WTC11 (cell line): ENCODE data around the gene ITPRID2. TPM values are rescaled to one million over a fixed set of nuclear protein-coding genes. Genes with fewer than 3 reads are reported as not detected.

Experiments used
- ATAC-seq: fragments of 200-7000 bp; cut with Tn5 transposase; 2 replicates; pipeline ENCODE4 v1.10.0; 2021; ENCODE audit warnings: mild to moderate bottlenecking, moderate library complexity
- CTCF ChIA-PET: fragments of 300-600 bp; sonication (Branson Sonifier 250); formaldehyde crosslinking; loops from one replicate; lab custom pipeline; 2021; ENCODE audit warnings: antibody characterized with exemption; lab: Charles Lee
- POLR2A ChIA-PET: fragments of 350-600 bp; sonication (Branson Sonifier 250); formaldehyde crosslinking; loops from one replicate; lab custom pipeline; 2021; ENCODE audit warnings: antibody characterized with exemption; lab: Charles Lee
- DNase-seq: peaks from one replicate; pipeline ENCODE4 v3.0.0; 2021; ENCODE audit warnings: low spot score
- H3K27ac Mint-ChIP-seq: 2 replicates; pipeline ENCODE4 v1.8.0; 2021; ENCODE audit warnings: mixed read lengths
- H3K27me3 Mint-ChIP-seq: 2 replicates; pipeline ENCODE4 v1.8.0; 2021; ENCODE audit warnings: low read depth, mild to moderate bottlenecking, moderate library complexity, mixed read lengths
- H3K36me3 Mint-ChIP-seq: 2 replicates; pipeline ENCODE4 v1.8.0; 2021; ENCODE audit warnings: mixed read lengths
- H3K4me1 Mint-ChIP-seq: 2 replicates; pipeline ENCODE4 v1.8.0; 2022; ENCODE audit warnings: mixed read lengths
- H3K4me3 Mint-ChIP-seq: 2 replicates; pipeline ENCODE4 v1.8.0; 2021; ENCODE audit warnings: mild to moderate bottlenecking, moderate library complexity, mixed read lengths
- H3K9me3 Mint-ChIP-seq: 2 replicates; pipeline ENCODE4 v1.8.0; 2021; ENCODE audit warnings: mixed read lengths
- AFF4 ChIP-seq: sonication (generic); formaldehyde crosslinking; IDR thresholded peaks from 2 replicates; pipeline ENCODE4 v1.8.1; 2023; ENCODE audit warnings: mild to moderate bottlenecking, missing genetic modification reagents, borderline replicate concordance
- ATF6 ChIP-seq: sonication (generic); formaldehyde crosslinking; IDR thresholded peaks from 2 replicates; pipeline ENCODE4 v1.8.1; 2023; ENCODE audit warnings: mild to moderate bottlenecking, missing genetic modification reagents
- CTCF ChIP-seq: fragments of 200-600 bp; IDR thresholded peaks from 2 replicates; pipeline ENCODE4 v1.8.0; 2022; ENCODE audit warnings: antibody characterized with exemption
- E2F5 ChIP-seq: sonication (generic); formaldehyde crosslinking; IDR thresholded peaks from 2 replicates; pipeline ENCODE4 v1.8.1; 2022; ENCODE audit warnings: mild to moderate bottlenecking, moderate library complexity, missing genetic modification reagents
- ETV6 ChIP-seq: sonication (generic); formaldehyde crosslinking; IDR thresholded peaks from 2 replicates; pipeline ENCODE4 v1.8.1; 2022; ENCODE audit warnings: mild to moderate bottlenecking, missing genetic modification reagents
- FOXP4 ChIP-seq: sonication (generic); formaldehyde crosslinking; IDR thresholded peaks from 2 replicates; pipeline ENCODE4 v1.8.0; 2022; ENCODE audit warnings: mild to moderate bottlenecking, missing genetic modification reagents
- GRHL2 ChIP-seq: fragments of 250-450 bp; sonication (Bioruptor Pico); IDR thresholded peaks from 2 replicates; pipeline ENCODE4 v1.8.0; 2022; ENCODE audit warnings: mild to moderate bottlenecking, moderate library complexity; ENCODE audit not compliant: insufficient replicate concordance, severe bottlenecking
- IRF2 ChIP-seq: sonication (generic); formaldehyde crosslinking; IDR thresholded peaks from 2 replicates; pipeline ENCODE4 v1.8.0; 2022; ENCODE audit warnings: low read depth, missing genetic modification reagents, borderline replicate concordance
- KAT7 ChIP-seq: sonication (generic); formaldehyde crosslinking; IDR thresholded peaks from 2 replicates; pipeline ENCODE4 v1.8.1; 2023; ENCODE audit warnings: missing genetic modification reagents, mild to moderate bottlenecking, borderline replicate concordance
- NR3C1 ChIP-seq: sonication (generic); formaldehyde crosslinking; conservative IDR thresholded peaks from 2 replicates; pipeline ENCODE4 v1.8.1; 2023; ENCODE audit warnings: low read depth, mild to moderate bottlenecking, missing genetic modification reagents
- SMAD3 ChIP-seq: sonication (generic); formaldehyde crosslinking; IDR thresholded peaks from 2 replicates; pipeline ENCODE4 v1.8.0; 2022; ENCODE audit warnings: missing genetic modification reagents, mild to moderate bottlenecking, borderline replicate concordance
- SP1 ChIP-seq: sonication (generic); formaldehyde crosslinking; conservative IDR thresholded peaks from 2 replicates; pipeline ENCODE4 v1.8.1; 2022; ENCODE audit warnings: missing genetic modification reagents
- TEAD1 ChIP-seq: sonication (generic); formaldehyde crosslinking; IDR thresholded peaks from 2 replicates; pipeline ENCODE4 v1.8.0; 2022; ENCODE audit warnings: mild to moderate bottlenecking, missing genetic modification reagents
- ZMAT4 ChIP-seq: fragments of 250-450 bp; sonication (Bioruptor Pico); IDR thresholded peaks from 2 replicates; pipeline ENCODE4 v1.9.0; 2021; ENCODE audit warnings: mild to moderate bottlenecking
- ZNF121 ChIP-seq: sonication (generic); formaldehyde crosslinking; IDR thresholded peaks from 2 replicates; pipeline ENCODE4 v1.8.0; 2023; ENCODE audit warnings: missing genetic modification reagents
- ZNF232 ChIP-seq: sonication (generic); formaldehyde crosslinking; IDR thresholded peaks from 2 replicates; pipeline ENCODE4 v1.8.0; 2022; ENCODE audit warnings: mild to moderate bottlenecking, missing genetic modification reagents
- ZNF281 ChIP-seq: sonication (generic); formaldehyde crosslinking; IDR thresholded peaks from 2 replicates; pipeline ENCODE4 v1.8.0; 2023; ENCODE audit warnings: mild to moderate bottlenecking, missing genetic modification reagents
- ZNF425 ChIP-seq: fragments of 250-450 bp; sonication (Bioruptor Pico); conservative IDR thresholded peaks from 2 replicates; pipeline ENCODE4 v1.9.0; 2021; ENCODE audit warnings: mild to moderate bottlenecking
- total RNA-seq: library from RNA; stranded (reverse); gene quantifications from 3 replicates; pipeline ENCODE4 v1.2.3, GENCODE V29; 2021

Gene ITPRID2
- total RNA-seq, 1 experiment from 2014 or later = 19.4 TPM

- TF ChIP-seq ZMAT4 (CRISPR knock-in tag) (no peak), GRHL2 (CRISPR knock-in tag) (no peak), ZNF425 (CRISPR knock-in tag) (no peak), KAT7 (CRISPR knock-in tag) (no peak), ETV6 (CRISPR knock-in tag) (no peak), ZNF121 (CRISPR knock-in tag) (no peak), IRF2 (CRISPR knock-in tag) (no peak), TEAD1 (CRISPR knock-in tag) (no peak), NR3C1 (CRISPR knock-in tag) (no peak), FOXP4 (CRISPR knock-in tag) (no peak), SMAD3 (CRISPR knock-in tag) (no peak)
Measured at GRCh38 chr2:181944914-181945291, 53.4 kb downstream of the ITPRID2 start (continued).

- no peak overlapping the region for H3K4me3 Mint-ChIP-seq
- H3K36me3 Mint-ChIP-seq = no peaks in the 10 kb centered on the region
- TF ChIP-seq AFF4 = no peak
- no peak for TF ChIP-seq ATF6 (CRISPR knock-in tag)
- no peak for TF ChIP-seq ZNF281 (CRISPR knock-in tag)
- TF ChIP-seq CTCF = no peak
- no peak for TF ChIP-seq SP1 (CRISPR knock-in tag)
- no peak for TF ChIP-seq IRF2 (CRISPR knock-in tag)
- TF ChIP-seq ZNF232 (CRISPR knock-in tag) = no peak
- no peak for TF ChIP-seq GRHL2 (CRISPR knock-in tag)
- no peak for TF ChIP-seq E2F5
- H3K27ac Mint-ChIP-seq = no peak overlapping the region
- no peak for ATAC-seq
- peaks cover 6% of the 10 kb centered on the region; the same call in 1 of the 2 replicates for H3K4me1 Mint-ChIP-seq
- H3K9me3 Mint-ChIP-seq = no peaks in the 10 kb centered on the region
- DNase-seq = no peak
- CTCF ChIA-PET = no interaction called here
- no peaks in the 10 kb centered on the region for H3K27me3 Mint-ChIP-seq
- POLR2A ChIA-PET = no interaction called here
Measured at GRCh38 chr2:181946444-181947127, 55.1 kb downstream of the ITPRID2 start.
